ENCODE results near the gene FOXE3.

FOXE3 gene

DNA sequence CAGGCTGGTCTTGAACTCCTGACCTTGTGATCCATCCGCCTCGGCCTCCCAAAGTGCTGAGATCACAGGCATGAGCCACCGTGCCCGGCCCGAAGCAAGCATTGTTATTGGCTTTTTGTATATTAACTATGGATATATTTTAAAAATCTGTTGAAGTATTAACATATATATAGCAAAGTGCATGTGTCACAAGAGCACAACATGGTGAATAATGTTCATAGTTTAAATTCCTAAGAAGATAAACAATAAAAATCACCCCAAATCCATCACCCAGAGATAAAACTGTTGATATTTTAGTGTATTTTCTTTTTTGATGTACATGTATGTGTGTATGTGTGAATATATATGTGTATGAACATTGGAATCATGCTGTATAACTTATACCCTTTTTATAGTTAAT is 9.1 kb upstream of the FOXE3 start:
- DNase-seq, result no peak

DNA sequence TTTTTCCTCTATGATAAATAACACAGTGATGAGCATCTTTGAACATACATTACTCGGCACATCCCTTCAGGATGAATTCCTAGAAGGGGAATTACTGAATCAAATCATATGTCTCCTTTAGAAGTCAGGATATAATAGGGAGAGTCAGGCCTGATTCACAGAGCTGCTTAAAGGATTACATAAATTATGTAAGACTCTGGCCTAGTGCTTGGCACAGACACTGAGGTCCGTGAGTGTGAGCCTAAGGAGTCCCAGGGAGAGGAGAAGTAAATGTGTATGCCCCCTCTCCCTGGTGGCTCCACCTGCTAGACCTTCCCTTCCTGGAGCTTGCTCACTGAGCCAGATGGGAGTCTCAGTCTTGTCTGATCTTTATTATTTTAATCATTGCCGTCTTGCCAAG is 8.6 kb upstream of the FOXE3 start:
- no peak for DNase-seq

DNA sequence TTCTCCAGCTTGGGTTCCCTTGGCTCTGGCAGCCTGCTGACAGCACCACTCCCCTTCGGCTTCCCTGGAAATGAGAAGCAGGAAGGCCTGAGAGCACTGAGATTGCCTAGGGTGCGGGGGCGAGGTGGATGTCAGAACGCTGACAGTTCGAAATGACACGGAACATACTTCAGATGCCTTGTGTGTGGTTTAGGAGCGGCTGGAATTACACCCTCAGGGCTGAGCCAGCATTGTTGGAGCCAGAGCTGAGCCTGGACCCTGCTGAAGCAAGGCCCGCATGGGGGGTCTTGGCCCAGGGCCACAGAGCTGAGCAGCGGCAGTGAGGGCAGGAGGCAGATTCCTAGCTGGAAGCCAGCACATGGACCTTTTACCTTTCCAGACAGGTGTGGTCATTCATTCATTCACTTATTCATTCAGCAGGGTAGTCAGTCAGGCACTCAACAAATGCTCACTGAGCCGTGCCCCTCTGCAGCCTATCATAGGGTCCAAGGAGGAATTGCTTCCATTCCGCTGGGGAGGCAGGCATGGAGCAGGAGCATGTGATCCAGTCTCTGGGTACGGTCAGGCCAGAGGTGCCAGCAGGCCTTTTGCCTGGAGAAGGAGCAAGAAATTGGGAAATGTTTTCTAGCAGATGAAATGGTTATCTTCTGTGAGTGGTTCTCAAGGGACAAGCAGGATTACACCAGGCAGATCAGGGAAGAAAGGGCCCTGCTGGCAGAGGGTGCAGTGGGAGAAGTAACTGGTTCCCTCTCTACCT is 6.6 kb upstream of the FOXE3 start:
- peak; percentile 88 for DNase-seq

DNA sequence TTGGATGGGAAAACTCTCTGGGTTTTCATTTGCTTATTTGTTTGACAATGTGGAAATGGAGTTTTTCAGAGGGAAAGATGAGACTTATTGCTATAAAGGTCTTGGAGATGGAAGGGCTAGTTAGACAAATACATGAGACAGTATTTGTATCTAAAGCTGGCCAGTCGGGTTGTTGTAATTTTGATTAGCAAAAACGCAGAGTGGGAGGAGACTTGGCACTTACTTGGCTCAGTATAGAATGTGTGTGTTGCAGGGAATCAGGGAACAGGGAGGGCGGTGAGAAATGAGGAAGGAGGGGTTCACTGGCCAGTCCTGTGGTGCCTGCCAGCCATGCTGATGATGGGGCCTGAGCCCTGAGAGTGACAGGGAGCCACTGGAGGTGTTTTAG is 6.0 kb upstream of the FOXE3 start:
- DNase-seq, result no peak

DNA sequence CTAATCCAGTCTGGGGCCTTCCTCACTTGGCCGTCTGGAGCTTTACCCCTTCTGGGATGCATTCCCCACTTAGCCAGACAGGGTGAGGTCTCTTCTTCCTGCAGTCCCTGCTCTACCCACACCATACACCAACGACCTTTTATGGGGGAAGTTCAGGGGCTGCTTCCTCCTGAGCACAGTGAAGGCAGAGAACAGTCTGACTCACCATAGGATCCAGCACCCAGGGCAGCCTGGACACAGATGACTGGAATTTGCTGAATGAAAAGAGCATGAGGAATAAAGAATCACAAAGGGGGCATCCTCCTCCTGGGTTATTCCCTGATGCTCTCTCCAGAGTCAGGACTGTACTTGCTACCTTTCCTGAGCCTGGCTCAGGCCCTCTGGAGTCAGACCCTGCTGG is 4.6 kb upstream of the FOXE3 start:
- DNase-seq, result peak; percentile 64

DNA sequence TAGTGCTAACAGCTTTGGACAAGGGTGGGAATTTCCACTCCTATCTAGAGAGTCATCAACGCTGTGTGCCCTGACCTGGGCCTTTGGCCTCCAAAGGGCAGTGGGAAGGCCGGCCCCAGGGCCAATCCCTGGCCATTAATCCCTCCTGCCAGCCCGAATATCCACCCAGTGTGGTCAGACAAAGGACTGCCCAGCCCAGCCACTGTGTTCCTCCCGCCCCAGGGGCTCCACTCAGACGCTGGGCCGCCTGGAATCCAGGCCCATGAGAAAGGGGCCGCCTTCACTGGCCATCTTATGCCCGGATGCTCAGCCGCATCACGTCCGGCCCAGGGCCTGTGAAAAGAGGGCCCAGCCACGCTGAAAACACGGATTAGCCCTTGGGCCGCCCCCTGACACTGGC is 3.6 kb upstream of the FOXE3 start:
- no peak for DNase-seq

DNA sequence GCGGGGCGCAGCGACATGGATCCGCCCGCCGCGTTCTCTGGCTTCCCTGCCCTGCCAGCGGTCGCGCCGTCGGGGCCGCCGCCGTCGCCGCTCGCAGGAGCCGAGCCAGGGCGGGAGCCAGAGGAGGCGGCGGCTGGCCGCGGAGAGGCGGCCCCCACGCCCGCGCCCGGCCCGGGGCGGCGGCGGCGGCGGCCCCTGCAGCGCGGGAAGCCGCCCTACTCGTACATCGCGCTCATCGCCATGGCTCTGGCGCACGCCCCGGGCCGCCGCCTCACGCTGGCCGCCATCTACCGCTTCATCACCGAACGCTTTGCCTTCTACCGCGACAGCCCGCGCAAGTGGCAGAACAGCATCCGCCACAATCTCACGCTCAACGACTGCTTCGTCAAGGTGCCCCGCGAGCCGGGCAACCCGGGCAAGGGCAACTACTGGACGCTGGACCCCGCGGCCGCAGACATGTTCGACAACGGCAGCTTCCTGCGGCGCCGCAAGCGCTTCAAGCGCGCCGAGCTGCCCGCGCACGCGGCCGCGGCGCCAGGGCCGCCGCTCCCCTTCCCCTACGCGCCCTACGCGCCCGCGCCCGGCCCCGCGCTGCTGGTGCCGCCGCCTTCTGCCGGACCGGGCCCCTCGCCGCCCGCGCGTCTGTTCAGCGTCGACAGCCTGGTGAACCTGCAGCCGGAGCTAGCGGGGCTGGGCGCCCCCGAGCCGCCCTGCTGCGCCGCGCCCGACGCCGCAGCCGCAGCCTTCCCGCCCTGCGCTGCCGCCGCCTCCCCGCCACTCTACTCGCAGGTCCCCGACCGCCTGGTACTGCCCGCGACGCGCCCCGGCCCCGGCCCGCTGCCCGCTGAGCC is 459 bp downstream of the FOXE3 start:
- DNase-seq, result peak; percentile 18

DNA sequence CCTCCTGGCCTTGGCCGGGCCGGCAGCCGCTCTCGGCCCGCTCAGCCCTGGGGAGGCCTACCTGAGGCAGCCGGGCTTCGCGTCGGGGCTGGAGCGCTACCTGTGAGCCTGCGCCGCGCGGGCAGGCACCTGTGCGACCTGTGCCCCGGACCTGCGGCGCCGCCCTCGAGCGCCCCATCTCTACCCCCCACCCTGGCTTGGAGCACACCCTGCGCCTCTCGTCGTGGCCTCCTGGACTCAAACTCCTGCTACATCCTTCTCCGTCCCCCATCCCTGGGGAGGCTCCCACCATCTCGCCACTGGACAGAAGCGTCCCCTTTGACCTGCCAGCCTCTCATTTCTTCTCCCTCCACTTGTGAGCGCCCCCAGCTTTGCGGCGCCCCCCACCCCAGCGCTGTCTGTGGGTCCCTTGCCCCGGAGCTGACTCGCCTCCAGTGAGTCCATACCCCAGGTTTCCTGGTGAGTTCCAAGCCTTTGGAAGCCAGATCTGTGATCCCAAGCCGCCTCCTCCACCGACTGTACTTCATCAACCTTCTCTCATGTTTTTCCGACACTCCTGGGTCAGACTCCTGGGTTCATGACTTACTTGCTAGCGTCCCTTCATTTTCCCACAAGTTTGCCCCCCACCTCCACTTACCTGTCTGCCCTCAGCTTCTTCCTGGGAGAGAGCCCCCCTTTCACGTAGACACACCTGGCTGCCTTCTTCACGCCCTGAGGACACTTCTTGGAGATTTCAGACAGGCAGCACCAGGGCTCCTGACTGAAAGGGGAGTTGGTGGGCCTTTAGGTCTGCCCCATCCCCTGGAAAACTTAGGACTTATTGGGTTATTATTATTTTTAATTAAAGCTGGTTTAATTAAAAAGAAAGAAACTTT is 1.3 kb downstream of the FOXE3 start:
- DNase-seq, result no peak

DNA sequence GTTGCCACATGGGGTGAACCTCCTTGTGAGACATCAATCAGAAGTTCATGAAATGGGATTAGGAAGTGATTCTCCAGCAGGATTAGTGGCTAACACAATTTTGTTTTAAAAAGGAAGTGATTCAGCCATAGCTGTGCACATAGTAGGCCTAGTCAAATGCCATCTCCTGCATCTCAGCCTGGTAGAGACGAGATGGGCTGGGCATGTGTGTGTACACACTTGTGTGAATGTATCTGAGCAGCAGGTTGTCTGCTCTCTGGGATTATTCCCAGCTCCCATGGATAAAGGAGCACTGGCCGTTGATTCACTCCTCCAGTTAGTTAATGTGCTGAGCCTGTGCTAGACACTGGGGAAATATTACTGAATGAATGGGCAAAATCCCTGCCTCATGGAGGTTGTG is 2.0 kb downstream of the FOXE3 start:
- no peak for DNase-seq

DNA sequence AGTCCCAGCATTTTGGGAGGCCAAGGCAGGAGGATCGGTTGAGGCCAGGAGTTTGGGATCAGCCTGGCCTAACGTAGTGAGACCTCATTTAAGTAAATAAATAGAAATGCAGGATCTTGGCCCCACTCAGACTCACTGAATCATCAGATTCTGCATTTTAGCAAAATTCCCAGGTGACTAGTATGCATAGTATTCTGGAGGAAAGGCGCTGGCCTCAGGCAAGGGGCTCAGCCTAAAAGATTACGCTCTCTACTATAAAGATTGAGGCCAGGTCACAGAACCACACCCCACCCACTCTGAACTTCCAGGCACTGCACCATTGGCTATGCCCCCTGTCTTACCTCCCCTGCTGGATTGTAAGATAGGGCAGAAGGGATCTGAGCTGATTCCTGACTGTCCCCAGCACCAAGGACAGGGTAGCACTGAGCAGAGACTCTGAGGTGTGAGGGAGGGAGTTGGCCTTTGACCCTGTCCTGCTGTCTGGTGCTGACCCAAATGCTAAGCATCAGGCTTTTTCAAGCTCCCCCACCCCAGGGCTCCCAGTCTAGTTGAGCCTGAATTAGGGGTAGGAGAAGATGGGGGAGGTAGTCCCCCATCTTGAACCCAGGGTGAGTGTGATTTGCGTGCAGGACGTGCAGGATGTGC is 2.7 kb downstream of the FOXE3 start:
- no peak for DNase-seq

DNA sequence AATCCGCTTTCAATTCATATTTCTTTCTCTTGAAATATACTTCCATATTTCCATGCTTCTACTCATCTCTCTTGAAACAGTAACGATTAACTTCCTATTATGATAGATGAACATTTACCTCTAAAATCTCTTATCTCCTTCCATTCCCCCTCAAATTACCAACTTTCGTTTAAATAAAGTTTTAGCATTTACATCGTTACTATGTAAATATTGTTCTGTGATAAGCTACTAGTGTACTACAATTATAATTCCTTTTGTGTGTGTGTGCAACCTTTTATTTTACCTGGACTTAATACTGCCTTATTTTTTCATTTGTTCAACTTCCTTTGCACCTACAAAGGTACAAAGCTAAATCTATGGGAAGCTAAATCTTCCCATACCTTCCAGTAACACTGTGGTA is 4.5 kb downstream of the FOXE3 start:
- no peak for DNase-seq

DNA sequence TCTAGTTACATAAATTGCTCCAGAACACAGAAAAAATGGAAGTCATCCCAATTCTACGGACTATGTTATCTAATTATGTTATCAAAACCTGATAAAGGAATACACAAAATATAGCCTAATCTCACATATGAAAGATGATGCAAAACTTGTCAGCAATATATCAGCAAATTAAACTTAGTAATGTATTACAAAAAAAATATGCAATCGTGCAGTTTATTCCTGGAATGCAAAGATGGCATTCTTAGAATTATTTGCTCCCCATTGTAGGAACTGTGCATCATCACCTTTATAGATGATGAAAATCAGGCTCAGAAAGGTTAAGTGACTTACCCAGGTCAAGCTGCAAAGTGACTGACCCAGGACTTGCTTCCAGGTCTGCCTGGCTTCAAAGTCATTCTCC is 7.8 kb downstream of the FOXE3 start:
- no peak for DNase-seq

DNA sequence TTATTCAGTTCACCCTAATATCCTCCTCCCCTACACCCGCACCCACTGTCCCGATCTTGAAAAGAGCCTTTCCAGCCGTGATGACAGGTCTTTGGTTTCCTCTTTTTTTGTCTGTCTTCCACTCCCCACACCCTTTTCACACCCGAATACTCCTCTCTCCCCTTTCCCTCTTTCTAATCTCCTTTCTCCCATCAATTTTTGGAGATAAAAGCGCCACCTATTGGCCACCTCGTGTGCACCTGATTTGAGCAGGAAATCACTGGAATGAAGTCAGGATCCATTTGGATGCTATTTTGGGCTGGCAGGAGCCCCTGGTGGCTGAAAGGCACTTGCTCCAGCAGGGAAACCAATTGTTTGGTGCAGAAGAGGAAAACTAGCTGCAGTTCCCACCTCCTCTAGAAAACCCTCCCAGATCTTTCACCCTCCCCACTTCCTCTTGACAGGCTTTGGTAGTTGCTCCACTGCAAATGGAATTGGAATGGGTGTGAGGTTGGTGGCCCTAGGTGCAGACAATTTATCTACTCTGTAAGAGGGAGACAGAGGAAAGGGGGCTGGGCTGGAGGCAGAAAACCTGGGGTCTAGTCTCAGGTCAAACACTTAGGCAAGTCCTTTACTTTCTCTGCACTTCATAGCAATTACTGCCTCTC is 8.4 kb downstream of the FOXE3 start:
- DNase-seq, result peak; percentile 66

DNA sequence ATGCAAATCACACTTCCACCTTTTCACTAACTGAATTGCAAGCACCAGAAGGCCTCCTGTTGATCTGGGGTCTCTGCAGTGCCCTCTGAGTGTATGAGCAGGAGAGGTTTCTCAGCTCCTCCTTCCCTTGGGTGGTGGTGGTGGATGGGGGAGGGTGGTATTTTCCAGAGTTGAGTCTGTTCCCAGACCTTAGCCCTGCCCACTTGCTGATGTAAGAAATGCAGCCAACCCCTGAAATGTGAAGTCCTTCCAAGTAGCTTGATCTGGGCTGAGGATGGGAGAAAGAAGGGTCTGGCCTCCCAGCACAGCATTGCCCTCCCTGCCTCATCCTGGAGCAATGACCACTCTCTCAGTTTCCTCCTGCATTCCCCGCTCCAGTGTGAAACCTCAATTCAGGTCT is 15.4 kb downstream of the FOXE3 start:
- DNase-seq, result peak; percentile 75

DNA sequence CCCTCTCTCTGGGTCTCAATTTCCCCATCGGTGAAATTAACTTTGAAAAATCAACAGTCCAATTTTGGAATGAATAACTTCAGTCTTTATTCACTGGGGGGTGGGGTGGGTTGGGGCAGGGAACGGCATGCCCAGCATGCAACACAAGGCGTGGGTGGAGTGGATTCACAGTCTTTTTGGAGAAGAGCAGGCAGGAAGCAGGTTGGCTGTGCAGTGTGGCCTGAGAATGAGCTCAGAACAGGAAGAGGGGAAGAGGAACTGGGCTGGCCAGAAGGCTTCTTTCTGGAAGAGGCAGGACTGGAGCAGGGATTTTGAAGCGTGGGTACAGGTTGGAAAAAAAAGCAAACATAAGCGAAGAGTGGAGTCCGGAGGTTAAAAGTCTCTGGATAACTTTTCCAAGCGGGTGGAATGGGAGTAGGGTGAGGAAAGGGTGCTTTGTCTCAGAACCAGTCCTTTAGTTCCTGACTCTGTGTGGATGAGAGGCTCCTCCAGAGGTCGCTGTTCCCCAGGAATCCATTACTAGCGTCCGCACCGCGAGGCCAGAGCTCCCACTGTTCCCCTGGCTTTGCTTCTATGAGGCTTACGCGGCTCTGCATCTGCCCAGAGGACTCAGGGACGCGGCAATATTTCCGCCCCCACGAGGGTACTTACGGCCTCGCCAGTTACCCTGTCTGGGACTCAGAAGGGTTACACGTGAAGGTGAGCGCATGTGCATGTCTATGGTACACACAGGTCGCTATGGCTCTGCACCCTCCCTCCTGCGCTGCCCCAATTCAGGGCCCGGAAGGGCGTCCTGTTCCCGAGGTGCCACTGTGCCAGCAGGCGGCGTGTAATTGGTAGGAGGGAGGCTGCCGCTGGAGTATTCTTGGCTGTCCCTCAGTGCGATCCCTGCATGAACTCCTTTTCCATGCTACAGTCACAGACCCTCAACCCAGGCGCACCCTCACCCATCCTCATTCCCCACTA is 16.3 kb downstream of the FOXE3 start:
- peak; percentile 76 for DNase-seq

DNA sequence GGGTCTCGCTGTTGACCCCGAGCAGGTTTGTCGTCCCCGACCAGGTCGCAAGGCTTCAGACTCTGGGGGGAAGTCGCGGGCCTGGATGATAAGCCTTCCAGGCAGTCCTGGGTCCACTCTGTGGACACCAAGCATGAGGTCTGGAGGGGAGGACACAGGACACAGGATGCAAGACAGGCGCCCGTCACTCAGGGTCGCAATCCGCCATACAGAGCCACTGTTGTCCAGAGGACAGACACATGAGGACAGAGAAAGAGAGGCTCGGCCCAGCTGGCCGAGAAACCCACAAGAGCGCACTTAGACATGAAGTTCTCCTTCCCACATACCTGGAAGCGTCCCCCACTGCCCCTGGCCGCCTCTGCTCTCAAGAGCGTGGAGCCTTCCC is 16.9 kb downstream of the FOXE3 start:
- no peak for DNase-seq

DNA sequence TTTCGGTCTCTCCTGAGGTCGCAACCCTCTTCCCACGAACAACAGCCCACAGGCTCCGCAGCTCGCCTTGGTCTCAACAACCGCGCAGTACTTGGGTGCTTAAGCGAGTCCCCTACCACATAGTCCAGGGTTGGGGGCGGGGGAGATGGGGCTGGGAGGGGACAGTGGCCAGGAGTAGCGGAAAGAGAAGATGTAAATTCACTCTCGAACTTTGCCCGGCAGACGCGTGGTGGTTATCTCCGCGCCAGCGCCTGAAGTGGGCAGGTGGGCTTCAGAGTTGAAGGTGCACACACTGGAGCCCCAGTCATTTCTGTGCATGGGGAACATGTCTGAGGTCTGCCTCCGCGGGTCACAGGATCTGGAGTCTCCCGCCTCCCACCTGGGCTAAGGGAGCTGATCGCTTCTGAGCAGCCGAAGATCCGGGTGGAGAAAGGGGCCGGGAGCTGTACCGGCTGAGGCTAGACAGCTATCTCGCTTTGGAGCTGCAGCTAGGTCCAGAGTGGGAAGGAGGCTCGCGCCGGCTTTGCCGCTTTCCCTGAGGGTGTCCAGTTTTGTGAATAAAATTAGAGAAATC is 17.5 kb downstream of the FOXE3 start:
- DNase-seq, result no peak

DNA sequence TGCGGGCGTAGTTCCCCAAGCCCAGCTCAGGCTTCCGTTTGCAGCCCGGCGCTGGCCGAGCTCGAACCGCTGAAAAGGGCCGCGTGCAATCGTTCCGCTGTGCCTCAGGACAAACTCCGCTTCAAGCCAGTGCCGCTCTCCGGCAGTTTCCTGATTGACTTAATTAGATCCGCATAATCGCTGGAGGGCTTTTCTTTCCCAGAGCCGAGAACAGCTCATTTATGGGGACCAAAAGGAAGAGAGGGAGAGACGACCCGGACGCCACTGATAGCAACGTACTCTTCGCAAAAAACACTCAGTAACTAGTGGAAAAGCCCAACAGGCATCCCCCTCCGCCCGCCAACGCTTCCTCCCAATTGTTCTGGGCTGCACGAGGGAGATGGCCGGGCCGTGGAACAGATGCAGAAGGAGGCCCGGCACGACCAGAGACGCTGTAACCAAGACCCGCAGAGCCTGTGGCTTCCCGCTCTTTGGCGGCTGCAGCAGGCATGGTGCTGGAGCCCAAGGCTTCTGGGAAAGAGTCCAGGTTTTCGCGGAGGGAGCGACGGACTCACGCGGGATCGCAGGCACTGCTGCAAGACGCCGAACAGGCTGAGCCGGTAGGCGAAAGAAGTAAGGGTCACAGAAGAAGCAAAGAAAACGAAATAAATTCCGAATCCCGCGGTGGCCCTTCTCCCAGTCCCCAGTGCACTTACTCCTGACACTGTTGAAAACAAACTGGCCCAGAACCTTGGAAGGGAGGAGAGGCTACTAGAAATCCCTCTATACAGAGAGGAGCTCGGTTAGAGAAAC is 18.2 kb downstream of the FOXE3 start:
- peak; percentile 36 for DNase-seq

DNA sequence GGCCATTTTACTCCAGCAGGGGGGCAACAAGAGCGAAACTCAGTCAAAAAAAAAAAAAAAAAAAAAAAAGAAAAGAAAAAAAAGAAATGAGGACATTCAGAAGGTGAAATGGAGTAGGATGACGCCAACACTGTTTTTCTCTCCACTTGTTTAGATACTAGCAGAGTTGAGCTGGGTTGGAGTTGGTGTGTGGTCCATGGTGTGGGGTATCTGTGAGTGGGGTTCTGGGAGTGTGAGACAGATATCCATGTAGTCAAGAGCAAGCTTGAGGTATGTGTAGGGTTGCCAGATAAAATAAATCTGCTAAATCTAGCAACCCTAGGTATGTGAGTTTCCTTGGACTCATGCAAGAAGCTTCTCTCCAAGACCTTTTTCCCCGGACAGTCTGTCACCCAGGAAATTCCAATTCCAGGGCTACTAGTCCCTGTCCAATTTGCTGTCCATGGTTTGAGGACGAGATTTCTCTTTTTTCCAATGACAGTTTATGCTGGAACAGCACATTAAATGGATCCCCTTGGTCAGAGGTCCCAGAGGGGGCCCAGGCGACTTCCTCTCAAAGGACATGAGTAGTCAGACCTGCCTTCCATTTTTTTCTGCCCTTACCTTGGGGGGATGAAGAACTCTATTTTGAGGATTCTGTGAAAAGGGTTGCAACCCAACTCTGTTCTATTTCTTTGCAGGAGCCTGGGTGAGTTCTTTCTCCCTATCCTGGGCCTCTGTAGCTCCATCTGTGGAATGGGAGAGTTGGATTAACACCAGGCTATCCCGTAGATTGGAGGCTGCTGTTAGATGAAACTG is 19.6 kb downstream of the FOXE3 start:
- DNase-seq, result no peak
